ENCODE data around the gene ACOX3. TPM values are rescaled to one million over a fixed set of nuclear protein-coding genes. Genes with fewer than 3 reads are reported as not detected.

Gene ACOX3
- total RNA-seq, 1 donor from 2014 or later = 59.7 TPM

DNA sequence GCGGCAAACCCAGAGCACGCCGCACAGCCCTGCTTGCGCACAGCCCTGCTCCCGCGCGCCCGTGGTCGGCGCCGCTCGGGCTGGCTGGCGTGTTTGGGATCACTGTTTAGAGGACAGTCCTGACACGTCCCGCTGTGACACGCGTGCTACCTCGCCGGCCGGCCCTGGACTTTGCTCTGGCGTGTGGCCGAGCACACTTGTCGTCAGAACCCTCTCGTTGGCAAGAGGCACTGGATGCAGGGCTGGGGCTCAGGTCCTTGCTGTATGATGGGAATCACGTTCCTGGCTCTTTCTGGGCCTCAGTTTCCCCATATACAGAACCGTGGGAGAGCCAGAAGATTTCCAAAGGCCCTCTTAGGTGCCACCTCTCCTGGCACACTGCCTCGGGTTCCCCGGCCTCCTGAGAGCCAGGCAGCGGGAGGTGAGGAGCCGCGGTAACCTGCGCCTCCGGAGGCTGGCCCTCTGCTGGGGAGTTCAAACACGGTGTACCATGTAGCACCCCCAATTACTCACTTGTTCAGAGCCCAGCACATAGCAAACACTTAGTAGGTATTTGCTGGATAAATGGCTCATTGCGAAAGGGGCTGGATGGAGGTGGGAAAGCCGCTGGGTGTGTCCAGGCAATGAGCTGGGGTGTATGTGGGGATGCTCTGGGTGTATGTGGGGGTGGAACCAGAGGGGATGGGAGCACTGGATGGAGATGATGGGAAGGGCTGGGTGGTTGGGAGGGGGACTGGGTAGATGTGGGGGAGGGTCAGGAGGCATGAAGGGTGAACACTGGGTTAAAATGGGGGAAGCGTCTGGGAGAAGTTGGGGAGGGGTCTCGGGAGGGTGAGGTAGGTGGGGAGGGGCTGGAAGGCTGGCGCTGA is 94.3 kb downstream of the ACOX3 start:
- peaks cover 2% of the 10 kb centered on the region for H3K27me3 Mint-ChIP-seq (ENCODE audit: low read depth)

DNA sequence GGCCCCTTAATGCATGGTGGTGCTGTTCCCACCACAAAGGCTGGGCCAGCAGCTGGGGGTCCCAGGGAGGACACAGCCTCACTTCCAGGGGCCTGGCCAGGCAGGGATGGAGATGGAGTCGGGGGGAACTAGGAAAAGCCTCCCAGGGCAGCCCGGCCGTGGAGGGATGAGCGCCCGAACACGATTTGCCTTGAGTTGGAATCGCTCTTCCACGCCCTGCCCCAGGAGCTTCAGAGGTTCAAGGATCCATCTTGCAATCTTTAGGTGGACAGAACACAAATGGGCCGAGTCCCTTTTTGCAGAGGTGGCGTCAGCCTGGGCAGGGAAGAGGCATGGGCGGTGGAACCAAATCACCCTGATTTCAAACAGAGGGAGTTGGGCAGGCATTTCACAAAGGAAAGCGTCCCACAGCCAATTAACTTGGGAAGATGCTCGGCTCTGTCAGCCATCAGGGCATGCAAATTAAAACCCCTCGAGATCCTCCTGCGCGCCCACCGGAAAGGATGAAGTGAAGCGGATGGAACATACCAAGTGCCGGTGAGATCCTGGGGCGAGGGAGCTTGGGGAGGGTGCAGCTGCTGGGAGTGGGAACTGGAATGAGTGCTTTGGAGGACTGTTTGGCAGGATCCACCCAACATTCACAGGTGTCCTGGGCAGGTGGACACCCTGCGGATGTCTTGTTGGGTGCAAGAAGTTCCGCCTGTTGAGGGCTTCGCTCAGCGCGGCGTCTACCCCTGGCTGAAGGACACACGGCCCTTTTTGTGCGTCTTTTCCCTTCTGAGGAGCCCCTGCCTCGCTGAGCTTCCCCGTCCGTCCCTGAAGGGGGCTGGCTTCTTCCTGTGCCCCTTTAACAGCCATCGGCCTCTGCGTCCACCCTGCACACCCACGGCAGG is 95.2 kb downstream of the ACOX3 start:
- TF ChIP-seq, protein P1, sequence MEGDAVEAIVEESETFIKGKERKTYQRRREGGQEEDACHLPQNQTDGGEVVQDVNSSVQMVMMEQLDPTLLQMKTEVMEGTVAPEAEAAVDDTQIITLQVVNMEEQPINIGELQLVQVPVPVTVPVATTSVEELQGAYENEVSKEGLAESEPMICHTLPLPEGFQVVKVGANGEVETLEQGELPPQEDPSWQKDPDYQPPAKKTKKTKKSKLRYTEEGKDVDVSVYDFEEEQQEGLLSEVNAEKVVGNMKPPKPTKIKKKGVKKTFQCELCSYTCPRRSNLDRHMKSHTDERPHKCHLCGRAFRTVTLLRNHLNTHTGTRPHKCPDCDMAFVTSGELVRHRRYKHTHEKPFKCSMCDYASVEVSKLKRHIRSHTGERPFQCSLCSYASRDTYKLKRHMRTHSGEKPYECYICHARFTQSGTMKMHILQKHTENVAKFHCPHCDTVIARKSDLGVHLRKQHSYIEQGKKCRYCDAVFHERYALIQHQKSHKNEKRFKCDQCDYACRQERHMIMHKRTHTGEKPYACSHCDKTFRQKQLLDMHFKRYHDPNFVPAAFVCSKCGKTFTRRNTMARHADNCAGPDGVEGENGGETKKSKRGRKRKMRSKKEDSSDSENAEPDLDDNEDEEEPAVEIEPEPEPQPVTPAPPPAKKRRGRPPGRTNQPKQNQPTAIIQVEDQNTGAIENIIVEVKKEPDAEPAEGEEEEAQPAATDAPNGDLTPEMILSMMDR (IDR thresholded peaks at IDR 0.05; ENCODE audit: unreplicated experiment) = no peak
- H3K36me3 Mint-ChIP-seq = no peaks in the 10 kb centered on the region
- no peak overlapping the region for H3K27ac Mint-ChIP-seq
- H3K27me3 Mint-ChIP-seq (ENCODE audit: low read depth) = peaks cover 2% of the 10 kb centered on the region
- no peaks in the 10 kb centered on the region for H3K9me3 Mint-ChIP-seq
- peaks cover 8% of the 10 kb centered on the region for H3K4me1 Mint-ChIP-seq
- no peak overlapping the region for H3K4me3 Mint-ChIP-seq
- no peak for DNase-seq (ENCODE audit: low spot score in 2 of 2, unreplicated experiment in 2 of 2)

More for the DNA sequence above, 94.3 kb downstream of the ACOX3 start:
- H3K36me3 Mint-ChIP-seq = no peaks in the 10 kb centered on the region
- no peak overlapping the region for H3K27ac Mint-ChIP-seq
- no peak for DNase-seq (ENCODE audit: low spot score in 2 of 2, unreplicated experiment in 2 of 2)
- TF ChIP-seq, protein P1 (IDR thresholded peaks at IDR 0.05; ENCODE audit: unreplicated experiment) = no peak
- H3K4me3 Mint-ChIP-seq = no peak overlapping the region
- no peaks in the 10 kb centered on the region for H3K9me3 Mint-ChIP-seq
- H3K4me1 Mint-ChIP-seq = peaks cover 6% of the 10 kb centered on the region

DNA sequence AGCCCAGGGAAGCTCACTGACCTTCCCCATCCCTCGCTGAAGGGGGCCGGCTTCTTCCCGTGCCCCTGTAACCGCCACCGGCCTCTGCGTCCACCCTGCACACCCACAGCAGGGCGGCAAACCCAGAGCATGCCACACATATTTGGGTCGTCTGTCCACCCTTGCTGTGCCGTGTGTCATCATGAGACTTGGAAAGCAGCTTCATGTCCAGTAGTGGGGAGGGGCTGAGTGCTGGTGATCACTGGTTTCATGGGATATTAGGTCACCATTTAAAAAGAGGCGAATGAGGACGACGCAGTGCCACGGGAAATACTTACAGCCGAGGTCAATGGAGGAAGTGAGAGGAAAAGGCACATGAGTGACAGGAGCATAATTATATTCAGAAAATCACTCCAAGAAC is 96.1 kb downstream of the ACOX3 start:
- Mint-ChIP-seq H3K27me3 (ENCODE audit: low read depth) (peaks cover 2% of the 10 kb centered on the region), H3K4me1 (peaks cover 8% of the 10 kb centered on the region), H3K9me3 (no peaks in the 10 kb centered on the region), H3K27ac (no peak overlapping the region), H3K36me3 (no peaks in the 10 kb centered on the region), H3K4me3 (no peak overlapping the region)
- TF ChIP-seq, protein P1 (IDR thresholded peaks at IDR 0.05; ENCODE audit: unreplicated experiment) = no peak
- DNase-seq (ENCODE audit: low spot score in 2 of 2, unreplicated experiment in 2 of 2) = no peak

DNA sequence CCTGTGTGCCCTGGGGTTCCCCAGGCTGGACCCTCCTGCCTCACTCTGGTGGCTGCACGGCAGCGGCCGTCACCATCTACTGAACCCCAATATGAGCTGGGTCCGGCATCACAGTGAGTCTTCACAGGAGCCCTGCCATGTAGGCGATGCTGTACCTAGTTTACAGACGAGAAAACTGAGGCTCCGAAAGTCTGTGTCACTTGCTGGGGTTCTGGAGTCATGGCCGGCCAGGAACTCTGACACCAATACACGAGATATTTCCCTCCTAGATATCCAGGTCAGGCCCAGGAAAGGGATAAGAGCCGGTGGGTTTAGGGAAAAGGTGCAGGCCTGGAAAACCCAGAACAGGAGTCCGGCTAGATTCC is 96.6 kb downstream of the ACOX3 start:
- no peaks in the 10 kb centered on the region for H3K36me3 Mint-ChIP-seq
- peaks cover 2% of the 10 kb centered on the region for H3K27me3 Mint-ChIP-seq (ENCODE audit: low read depth)
- H3K27ac Mint-ChIP-seq = no peak overlapping the region
- H3K4me3 Mint-ChIP-seq = no peak overlapping the region
- no peaks in the 10 kb centered on the region for H3K9me3 Mint-ChIP-seq
- peaks cover 8% of the 10 kb centered on the region for H3K4me1 Mint-ChIP-seq
- TF ChIP-seq, protein P1 (IDR thresholded peaks at IDR 0.05; ENCODE audit: unreplicated experiment) = no peak
- no peak for DNase-seq (ENCODE audit: low spot score in 2 of 2, unreplicated experiment in 2 of 2)

DNA sequence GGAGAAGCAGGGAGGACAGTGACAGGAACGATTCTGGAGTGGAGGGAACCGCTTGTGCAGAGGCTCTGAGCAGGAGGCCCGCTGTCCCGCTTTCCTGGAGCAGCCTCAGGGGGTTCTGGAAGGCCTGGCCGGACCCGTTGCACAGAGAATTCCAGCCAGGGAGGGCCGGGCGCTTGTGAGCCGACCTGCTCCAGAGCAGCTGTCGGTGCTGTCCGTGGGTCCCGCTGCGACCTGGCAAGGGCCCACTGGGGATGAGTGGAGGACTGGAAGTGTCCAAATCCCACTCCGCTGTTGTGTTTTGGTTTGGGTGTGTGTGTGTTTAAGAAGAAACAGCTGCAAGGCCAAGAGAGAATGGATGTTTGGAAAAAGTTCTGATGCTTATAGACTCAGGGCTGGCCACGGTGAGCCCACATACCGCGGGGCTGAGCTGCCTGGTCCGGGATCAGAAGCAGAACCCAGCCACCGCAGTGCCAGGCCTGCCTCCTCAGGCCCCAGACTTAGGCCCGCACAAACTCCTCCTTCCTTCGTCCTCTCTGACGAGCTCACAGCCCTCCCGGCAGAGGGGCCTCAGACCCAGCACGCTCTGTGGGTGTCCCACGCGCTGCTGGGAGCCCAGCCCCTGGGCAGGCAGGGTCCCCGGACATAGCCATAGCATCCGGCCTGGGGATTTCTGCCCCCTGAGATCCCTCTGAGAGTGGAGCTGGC is 97.1 kb downstream of the ACOX3 start:
- no peaks in the 10 kb centered on the region for H3K9me3 Mint-ChIP-seq
- peaks cover 2% of the 10 kb centered on the region for H3K27me3 Mint-ChIP-seq (ENCODE audit: low read depth)
- H3K4me1 Mint-ChIP-seq = peaks cover 8% of the 10 kb centered on the region
- no peak overlapping the region for H3K27ac Mint-ChIP-seq
- H3K4me3 Mint-ChIP-seq = no peak overlapping the region
- no peaks in the 10 kb centered on the region for H3K36me3 Mint-ChIP-seq
- TF ChIP-seq, protein P1 (IDR thresholded peaks at IDR 0.05; ENCODE audit: unreplicated experiment) = no peak
- DNase-seq (ENCODE audit: low spot score in 2 of 2, unreplicated experiment in 2 of 2) = no peak

Data from mesothelial cell of epicardium (in vitro differentiated cells).